Right lobe of liver (tissue), 4 donors: ENCODE measurements around the gene SVBP.

ENCODE experiments used
- POLR2A ChIP-seq: fragments of 450-650 bp; IDR thresholded peaks from one replicate; pipeline ENCODE4 v1.6.1; 2017; ENCODE audit warnings: antibody characterized with exemption, mild to moderate bottlenecking
- TF ChIP-seq, protein P1 (sequence below), 4 donors: fragments of 200-600 bp in 3 of 4; fragments of 450-650 bp in 1 of 4; IDR thresholded peaks; one replicate each; pipeline versions ENCODE4 v1.5.1 to v1.8.0; 2016 to 2022; ENCODE audit warnings: antibody characterized with exemption in 4 of 4, mild to moderate bottlenecking in 2 of 4
- donor health status: DM: no; HTN: no; CAD: no.
- donor health status: DM: no; HTN: no; CAD: no.
- donor health status: DM: no; HTN: yes; CAD: no.

DNA sequence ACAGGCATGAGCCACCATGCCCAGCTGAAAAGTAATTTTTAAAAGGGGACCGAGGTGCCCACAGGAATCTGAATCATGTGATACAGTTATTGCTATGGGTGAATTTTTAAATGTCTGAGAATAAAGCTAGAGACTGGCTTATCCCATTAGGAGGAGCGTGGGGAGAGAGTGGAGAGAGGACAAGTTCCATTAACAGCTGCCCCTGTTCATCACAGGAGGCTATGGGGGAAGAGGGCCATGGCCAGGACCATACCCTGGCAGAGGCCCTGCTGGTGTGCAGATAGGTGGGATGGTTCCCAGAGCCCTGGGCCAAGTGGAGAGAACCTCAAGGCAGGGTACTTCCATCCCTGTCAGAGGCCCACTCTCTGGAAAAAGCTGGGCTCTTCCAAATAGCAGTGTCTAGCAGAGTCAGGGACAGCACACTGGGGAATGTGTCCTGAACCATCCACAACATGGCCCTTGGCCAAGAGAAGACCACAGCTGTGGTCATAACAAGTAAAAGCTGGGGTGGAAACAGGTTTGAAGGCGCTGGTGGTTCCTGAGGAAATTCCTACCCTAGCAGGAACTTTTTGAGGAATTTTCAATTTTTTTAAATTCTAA lies 15.5 kb upstream of the SVBP start:
- TF ChIP-seq, protein P1, sequence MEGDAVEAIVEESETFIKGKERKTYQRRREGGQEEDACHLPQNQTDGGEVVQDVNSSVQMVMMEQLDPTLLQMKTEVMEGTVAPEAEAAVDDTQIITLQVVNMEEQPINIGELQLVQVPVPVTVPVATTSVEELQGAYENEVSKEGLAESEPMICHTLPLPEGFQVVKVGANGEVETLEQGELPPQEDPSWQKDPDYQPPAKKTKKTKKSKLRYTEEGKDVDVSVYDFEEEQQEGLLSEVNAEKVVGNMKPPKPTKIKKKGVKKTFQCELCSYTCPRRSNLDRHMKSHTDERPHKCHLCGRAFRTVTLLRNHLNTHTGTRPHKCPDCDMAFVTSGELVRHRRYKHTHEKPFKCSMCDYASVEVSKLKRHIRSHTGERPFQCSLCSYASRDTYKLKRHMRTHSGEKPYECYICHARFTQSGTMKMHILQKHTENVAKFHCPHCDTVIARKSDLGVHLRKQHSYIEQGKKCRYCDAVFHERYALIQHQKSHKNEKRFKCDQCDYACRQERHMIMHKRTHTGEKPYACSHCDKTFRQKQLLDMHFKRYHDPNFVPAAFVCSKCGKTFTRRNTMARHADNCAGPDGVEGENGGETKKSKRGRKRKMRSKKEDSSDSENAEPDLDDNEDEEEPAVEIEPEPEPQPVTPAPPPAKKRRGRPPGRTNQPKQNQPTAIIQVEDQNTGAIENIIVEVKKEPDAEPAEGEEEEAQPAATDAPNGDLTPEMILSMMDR (IDR thresholded peaks at IDR 0.05): no peak
- no peak for TF ChIP-seq POLR2A
